ENCODE results near the gene RFX1. TPM values are rescaled to one million over a fixed set of nuclear protein-coding genes. Genes with fewer than 3 reads are reported as not detected.

The RFX1 gene
- total RNA-seq, 4 donors from 2014 or later: 2.0 to 5.9 (median 3.9) TPM

- H3K36me3 ChIP-seq: no peaks in the 10 kb centered on the region
- H3K4me3 ChIP-seq: peak overlapping the region in 1 of 2 donors; percentile 25
- H3K4me1 ChIP-seq: peaks cover 0 to 12% (median 0%) of the 10 kb centered on the region in 3 donors
- TF ChIP-seq CTCF (IDR thresholded peaks at IDR 0.05) (no peak), POLR2A (IDR thresholded peaks at IDR 0.05) (no peak), EP300 (IDR thresholded peaks at IDR 0.05) (no peak), POLR2AphosphoS5 (IDR thresholded peaks at IDR 0.05) (no peak)
- no peaks in the 10 kb centered on the region for H3K9me3 ChIP-seq
- peaks cover 58% of the 10 kb centered on the region for H3K27me3 ChIP-seq
- WGBS, 2 donors (ENCODE audit: low coverage in 1 of 2): 19% methylated on average over 5 of the region's 29 CpGs; no CpG with 5 or more reads in 1 of the 2 donors
- no peak for ATAC-seq
- H3K27ac ChIP-seq: no peak overlapping the region
Measured at GRCh38 chr19:13937479-13938300, 68.4 kb downstream of the RFX1 start.

GRCh38 chr19:13935765-13936510, 70.2 kb downstream of the RFX1 start:
- no peaks in the 10 kb centered on the region for H3K9me3 ChIP-seq
- WGBS, 2 donors (ENCODE audit: low coverage in 1 of 2): 54 to 80% methylated on average over 1 to 3 of the region's 22 CpGs
- H3K4me1 ChIP-seq: peaks cover 0 to 12% (median 0%) of the 10 kb centered on the region in 3 donors
- H3K27me3 ChIP-seq: peaks cover 62% of the 10 kb centered on the region
- TF ChIP-seq CTCF (IDR thresholded peaks at IDR 0.05) (no peak), POLR2AphosphoS5 (IDR thresholded peaks at IDR 0.05) (no peak), POLR2A (IDR thresholded peaks at IDR 0.05) (no peak), EP300 (IDR thresholded peaks at IDR 0.05) (no peak)
- no peak overlapping the region for H3K4me3 ChIP-seq
- peaks cover 0 to 9% of the 10 kb centered on the region in 2 donors for H3K36me3 ChIP-seq
- no peak for ATAC-seq
- H3K27ac ChIP-seq: no peak overlapping the region

GRCh38 chr19:13934785-13935109, 71.4 kb downstream of the RFX1 start:
- TF ChIP-seq CTCF (IDR thresholded peaks at IDR 0.05) (no peak), POLR2AphosphoS5 (IDR thresholded peaks at IDR 0.05) (no peak), EP300 (IDR thresholded peaks at IDR 0.05) (no peak), POLR2A (IDR thresholded peaks at IDR 0.05) (no peak)
- peaks cover 0 to 20% of the 10 kb centered on the region in 2 donors for H3K36me3 ChIP-seq
- no peak overlapping the region for H3K27ac ChIP-seq
- WGBS, 2 donors (ENCODE audit: low coverage in 1 of 2): 95% methylated on average over 2 of the region's 2 CpGs; no CpG with 5 or more reads in 1 of the 2 donors
- peaks cover 0 to 12% (median 0%) of the 10 kb centered on the region in 3 donors for H3K4me1 ChIP-seq
- peaks cover 62% of the 10 kb centered on the region for H3K27me3 ChIP-seq
- H3K4me3 ChIP-seq: no peak overlapping the region
- no peaks in the 10 kb centered on the region for H3K9me3 ChIP-seq
- ATAC-seq: no peak

- Histone ChIP-seq H3K4me3 (no peak overlapping the region), H3K4me1 (peaks cover 0 to 5% (median 0%) of the 10 kb centered on the region in 3 donors), H3K27ac (no peak overlapping the region), H3K9me3 (no peaks in the 10 kb centered on the region), H3K27me3 (peaks cover 52% of the 10 kb centered on the region), H3K36me3 (peaks cover 0 to 33% of the 10 kb centered on the region in 2 donors)
- ATAC-seq: no peak
- no CpG with 5 or more reads among the region's 42 CpGs for WGBS, 2 donors (ENCODE audit: low coverage in 1 of 2)
- TF ChIP-seq POLR2A (IDR thresholded peaks at IDR 0.05) (no peak), POLR2AphosphoS5 (IDR thresholded peaks at IDR 0.05) (no peak), CTCF (IDR thresholded peaks at IDR 0.05) (no peak), EP300 (IDR thresholded peaks at IDR 0.05) (no peak)
Measured at GRCh38 chr19:13932911-13933393, 73.2 kb downstream of the RFX1 start.
